Gastrocnemius medialis (tissue), 4 donors: ENCODE measurements around the gene HDDC2. TPM values are rescaled to one million over a fixed set of nuclear protein-coding genes. Genes with fewer than 3 reads are reported as not detected.

Source experiments
- ATAC-seq, 2 donors: fragments of 150-250 bp; one replicate each; pipeline ENCODE4 v1.9.1; 2016
- DNase-seq, 2 donors: peaks; one replicate each; pipeline ENCODE4 v3.0.0-alpha.2; 2019
- H3K27ac ChIP-seq, 4 donors: fragments of 200-600 bp; sonication (generic); 1 replicate in 1 of 4; 2 replicates in 3 of 4; pipeline ENCODE4 v1.5.1; 2016 to 2018; ENCODE audit warnings: mild to moderate bottlenecking in 2 of 4, moderate library complexity in 1 of 4
- H3K27me3 ChIP-seq, 3 donors: fragments of 200-600 bp; sonication (generic) in 2 of 3; 1 replicate in 1 of 3; 2 replicates in 2 of 3; pipeline versions ENCODE4 v1.5.1 to v1.6.0; 2016 to 2019; ENCODE audit warnings: mild to moderate bottlenecking in 1 of 3, moderate library complexity in 1 of 3
- H3K36me3 ChIP-seq, 2 donors: fragments of 200-600 bp; sonication (generic) in 1 of 2; one replicate each; pipeline ENCODE4 v1.5.1; 2017 to 2018
- H3K4me1 ChIP-seq, 2 donors: fragments of 200-600 bp; sonication (generic) in 1 of 2; one replicate each; pipeline ENCODE4 v1.5.1; 2016 to 2017; ENCODE audit warnings: mild to moderate bottlenecking in 2 of 2
- H3K4me3 ChIP-seq, 4 donors: fragments of 200-600 bp; sonication (generic) in 3 of 4; 1 replicate in 1 of 4; 2 replicates in 3 of 4; pipeline ENCODE4 v1.5.1; 2016 to 2019; ENCODE audit warnings: mild to moderate bottlenecking in 2 of 4
- H3K9me3 ChIP-seq, 3 donors: fragments of 200-600 bp; sonication (generic) in 2 of 3; 1 replicate in 1 of 3; 2 replicates in 2 of 3; pipeline ENCODE4 v1.5.1; 2016 to 2019
- POLR2A ChIP-seq, 2 donors: fragments of 450-650 bp; IDR thresholded peaks; one replicate each; pipeline ENCODE4 v1.6.1; 2017; ENCODE audit warnings: antibody characterized with exemption in 2 of 2, mild to moderate bottlenecking in 2 of 2, moderate library complexity in 2 of 2
- in situ Hi-C, 4 donors: fragments of 200-750 bp; cut with MboI; loops; one replicate each; pipeline versions ENCODE4 v1.15.0 to v1.8.0; 2017; ENCODE audit warnings: low sequenced_read_pairs in 4 of 4
- intact Hi-C: fragments of 100-400 bp; cut with DNase I; formaldehyde crosslinking; loops from one replicate; pipeline ENCODE4 v1.15.1; 2023; ENCODE audit warnings: low total_unique reads
- total RNA-seq, 4 donors: library from RNA; depleted of rRNA; stranded (reverse); fragments of >200 nt; gene quantifications; one replicate each; pipeline versions ENCODE4 v1.1.0 to v1.2.3, GENCODE V29; 2016
- TF ChIP-seq, protein P1 (sequence below), 5 experiments: fragments of 450-650 bp in 3 of 5; fragments of 200-600 bp in 2 of 5; sonication (generic) in 2 of 5; IDR thresholded peaks in 4 of 5; conservative IDR thresholded peaks in 1 of 5; 1 replicate in 4 of 5; 2 replicates in 1 of 5; pipeline ENCODE4 v1.5.1; 2016 to 2019; ENCODE audit warnings: antibody characterized with exemption in 5 of 5, mild to moderate bottlenecking in 3 of 5, moderate library complexity in 3 of 5

Gene HDDC2, protein sequence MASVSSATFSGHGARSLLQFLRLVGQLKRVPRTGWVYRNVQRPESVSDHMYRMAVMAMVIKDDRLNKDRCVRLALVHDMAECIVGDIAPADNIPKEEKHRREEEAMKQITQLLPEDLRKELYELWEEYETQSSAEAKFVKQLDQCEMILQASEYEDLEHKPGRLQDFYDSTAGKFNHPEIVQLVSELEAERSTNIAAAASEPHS
- total RNA-seq, result 10 to 100 TPM; 54.9 to 88.3 (median 77.7) TPM

DNA sequence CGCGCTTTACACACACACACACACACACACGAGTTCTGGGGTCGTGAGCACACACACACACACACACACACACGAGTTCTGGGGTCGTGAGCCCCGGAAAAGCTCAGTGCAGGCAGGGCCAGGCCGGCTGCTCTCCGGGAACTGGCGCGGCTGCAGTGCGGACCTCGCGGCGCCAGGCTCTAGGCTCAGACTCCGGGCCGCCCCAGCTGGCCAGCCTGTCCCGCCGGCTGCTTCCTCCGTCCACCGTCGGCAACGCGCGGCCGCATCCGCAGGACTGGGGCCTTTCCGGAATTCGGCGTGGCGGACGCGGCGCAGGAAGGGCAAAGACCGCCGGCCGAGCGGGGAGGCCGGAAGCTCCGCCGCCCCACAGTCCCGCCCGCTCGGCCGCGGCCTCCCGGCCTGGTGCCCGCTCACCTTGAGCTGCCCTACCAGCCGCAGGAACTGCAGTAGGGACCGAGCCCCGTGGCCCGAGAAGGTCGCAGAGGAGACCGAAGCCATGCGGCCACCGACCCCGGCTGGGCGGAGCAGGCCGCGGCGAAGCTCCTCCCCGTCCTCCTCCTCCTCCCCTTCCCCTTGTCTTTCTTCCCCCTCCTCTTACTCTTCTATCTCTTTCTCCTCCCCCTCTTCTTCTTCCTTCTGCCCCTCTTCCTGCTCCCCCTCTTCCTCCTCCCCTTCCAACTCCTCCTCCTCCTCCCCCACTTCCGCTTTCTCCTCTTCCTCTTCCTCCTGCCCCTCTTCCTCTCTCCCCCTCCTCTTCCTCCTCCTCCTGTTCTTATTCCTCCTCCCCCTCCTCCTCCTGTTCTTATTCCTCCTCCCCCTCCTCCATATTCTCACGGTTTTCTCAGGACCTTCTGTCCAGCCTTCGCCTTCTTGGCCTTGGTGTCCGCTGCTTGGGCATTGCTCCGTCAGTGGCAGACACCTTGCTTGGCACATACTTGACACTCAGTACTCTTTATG lies at the start of gene HDDC2:
HDDC2 (minus strand) TSS at position 533 of the 957 bp plus-strand sequence; CDS start at position 498, 35 bp downstream.
- intact Hi-C loops, result loop anchor here (2.0 to 10.0 kb wide), 3 partner anchors 109 to 337 kb away; partner anchors contain the start of genes RNF217 and TPD52L1

DNA sequence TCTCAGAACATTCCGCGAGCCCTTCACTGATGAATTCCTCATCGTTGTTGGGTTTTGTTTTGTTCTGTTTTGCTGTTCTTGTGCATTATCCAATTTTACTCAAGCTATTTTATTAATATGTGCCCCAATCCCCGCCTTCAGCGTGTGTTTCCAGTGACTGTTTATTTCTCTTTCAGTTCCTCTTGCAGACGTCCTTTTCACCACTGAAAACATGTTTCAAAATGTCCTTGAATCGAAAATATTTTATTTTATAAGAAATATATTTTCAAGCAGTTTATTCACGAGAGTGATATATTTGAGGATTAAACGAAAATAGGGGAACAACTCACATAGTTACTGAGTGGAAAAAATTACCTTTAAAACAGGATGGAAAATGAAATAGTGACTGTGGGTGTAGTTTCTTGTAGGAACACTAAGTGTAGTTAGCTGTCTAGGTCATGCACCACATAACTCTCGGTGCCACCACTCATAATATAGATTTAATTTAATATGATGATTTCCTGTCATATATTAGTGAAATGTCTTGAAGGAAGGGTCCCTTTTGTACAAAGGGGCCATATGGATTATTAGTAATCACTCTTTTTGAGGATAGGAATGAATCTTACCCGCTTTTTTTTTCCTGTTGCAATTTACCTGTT lies 45.3 kb upstream of the HDDC2 start:
- no peaks in the 10 kb centered on the region for H3K4me1 ChIP-seq
- no peaks in the 10 kb centered on the region for H3K36me3 ChIP-seq
- TF ChIP-seq, protein P1, sequence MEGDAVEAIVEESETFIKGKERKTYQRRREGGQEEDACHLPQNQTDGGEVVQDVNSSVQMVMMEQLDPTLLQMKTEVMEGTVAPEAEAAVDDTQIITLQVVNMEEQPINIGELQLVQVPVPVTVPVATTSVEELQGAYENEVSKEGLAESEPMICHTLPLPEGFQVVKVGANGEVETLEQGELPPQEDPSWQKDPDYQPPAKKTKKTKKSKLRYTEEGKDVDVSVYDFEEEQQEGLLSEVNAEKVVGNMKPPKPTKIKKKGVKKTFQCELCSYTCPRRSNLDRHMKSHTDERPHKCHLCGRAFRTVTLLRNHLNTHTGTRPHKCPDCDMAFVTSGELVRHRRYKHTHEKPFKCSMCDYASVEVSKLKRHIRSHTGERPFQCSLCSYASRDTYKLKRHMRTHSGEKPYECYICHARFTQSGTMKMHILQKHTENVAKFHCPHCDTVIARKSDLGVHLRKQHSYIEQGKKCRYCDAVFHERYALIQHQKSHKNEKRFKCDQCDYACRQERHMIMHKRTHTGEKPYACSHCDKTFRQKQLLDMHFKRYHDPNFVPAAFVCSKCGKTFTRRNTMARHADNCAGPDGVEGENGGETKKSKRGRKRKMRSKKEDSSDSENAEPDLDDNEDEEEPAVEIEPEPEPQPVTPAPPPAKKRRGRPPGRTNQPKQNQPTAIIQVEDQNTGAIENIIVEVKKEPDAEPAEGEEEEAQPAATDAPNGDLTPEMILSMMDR (IDR thresholded peaks at IDR 0.05 in 4 of 5, conservative IDR thresholded peaks at IDR 0.05 in 1 of 5), result no peak
- TF ChIP-seq POLR2A (IDR thresholded peaks at IDR 0.05), result no peak
- peak overlapping the region in 1 of 4 donors; percentile 10 for H3K4me3 ChIP-seq
- in situ Hi-C loops (no loop called here), intact Hi-C loops (no loop called here)
- H3K9me3 ChIP-seq, result no peaks in the 10 kb centered on the region
- no peaks in the 10 kb centered on the region for H3K27me3 ChIP-seq
- ATAC-seq (no peak), DNase-seq (no peak)
- H3K27ac ChIP-seq, result peak overlapping the region; percentile 10 to 61 (median 52)

More for the DNA sequence above, at the start of gene HDDC2:
- Histone ChIP-seq H3K9me3 (no peaks in the 10 kb centered on the region), H3K4me1 (peaks cover 21 to 33% of the 10 kb centered on the region in 2 donors), H3K36me3 (peaks cover 0 to 30% of the 10 kb centered on the region in 2 donors), H3K27me3 (no peaks in the 10 kb centered on the region), H3K4me3 (peak within 1 kb of the TSS; percentile 72 to 90 (median 78)), H3K27ac (peak within 1 kb of the TSS; percentile 84 to 96 (median 93))
- DNase-seq (peak; percentile 43 to 64), ATAC-seq (peak; percentile 76 to 78)
- TF ChIP-seq, protein P1 (IDR thresholded peaks at IDR 0.05 in 4 of 5, conservative IDR thresholded peaks at IDR 0.05 in 1 of 5), result peak in 1 of 5 experiments; percentile 23
- peak; percentile 44 to 58 for TF ChIP-seq POLR2A (IDR thresholded peaks at IDR 0.05)
- in situ Hi-C loops, result loop anchor here (5.0 to 25.0 kb wide), 3 partner anchors 147 to 661 kb away; partner anchors contain the start of genes TPD52L1 (in 3 of the 4) and HINT3 (in 1 of the 4)

DNA sequence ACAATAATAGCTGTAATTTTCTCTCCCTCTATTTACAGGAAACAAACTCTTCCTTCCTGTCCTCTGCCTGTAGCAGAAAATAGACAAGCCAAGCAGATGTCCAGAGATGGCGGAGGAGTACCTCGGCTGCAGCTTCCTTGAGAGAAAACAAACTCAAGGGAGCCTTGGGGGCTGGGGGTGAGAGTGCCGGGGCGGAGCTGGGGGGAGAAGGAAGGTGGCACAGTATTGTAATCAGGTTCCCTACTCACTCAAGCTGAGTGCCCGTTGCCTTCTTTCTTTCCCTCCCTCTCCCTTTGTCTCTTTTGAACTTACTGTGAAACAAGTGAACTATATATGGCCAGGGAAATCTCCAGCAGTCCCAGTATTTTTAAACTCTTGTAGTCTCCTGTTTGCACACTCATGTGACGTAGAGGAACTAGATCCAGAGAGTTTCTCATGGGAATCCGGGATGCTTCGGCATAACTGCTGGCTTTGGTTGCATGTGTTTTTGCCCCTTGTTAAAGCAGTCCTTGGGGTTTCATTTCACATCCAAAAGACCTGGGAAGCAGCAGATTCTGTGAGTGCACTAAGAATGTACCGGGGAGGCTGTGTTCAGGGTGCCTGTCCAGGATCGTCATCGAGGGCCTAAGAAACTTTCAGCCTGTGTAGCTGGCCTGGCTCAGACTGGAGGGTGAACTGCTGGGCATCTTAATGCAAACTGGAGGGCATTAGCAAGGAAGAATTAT lies 44.6 kb upstream of the HDDC2 start:
- in situ Hi-C loops, result no loop called here
- peak; percentile 30 for ATAC-seq

More for the DNA sequence above, 44.6 kb upstream of the HDDC2 start:
- no peak for DNase-seq
- Histone ChIP-seq H3K9me3 (no peaks in the 10 kb centered on the region), H3K36me3 (no peaks in the 10 kb centered on the region), H3K4me1 (no peaks in the 10 kb centered on the region), H3K4me3 (peak overlapping the region in 3 of 4 donors; percentile 10 to 41 (median 22)), H3K27me3 (no peaks in the 10 kb centered on the region), H3K27ac (peak overlapping the region; percentile 10 to 61 (median 52))
- intact Hi-C loops, result no loop called here
- TF ChIP-seq, protein P1 (IDR thresholded peaks at IDR 0.05 in 4 of 5, conservative IDR thresholded peaks at IDR 0.05 in 1 of 5), result no peak
- TF ChIP-seq POLR2A (IDR thresholded peaks at IDR 0.05), result no peak
